ENCODE measurements around the gene PRM1. TPM values are rescaled to one million over a fixed set of nuclear protein-coding genes. Genes with fewer than 3 reads are reported as not detected.

The PRM1 gene
- total RNA-seq, 1 experiment from 2014 or later = not detected

DNA sequence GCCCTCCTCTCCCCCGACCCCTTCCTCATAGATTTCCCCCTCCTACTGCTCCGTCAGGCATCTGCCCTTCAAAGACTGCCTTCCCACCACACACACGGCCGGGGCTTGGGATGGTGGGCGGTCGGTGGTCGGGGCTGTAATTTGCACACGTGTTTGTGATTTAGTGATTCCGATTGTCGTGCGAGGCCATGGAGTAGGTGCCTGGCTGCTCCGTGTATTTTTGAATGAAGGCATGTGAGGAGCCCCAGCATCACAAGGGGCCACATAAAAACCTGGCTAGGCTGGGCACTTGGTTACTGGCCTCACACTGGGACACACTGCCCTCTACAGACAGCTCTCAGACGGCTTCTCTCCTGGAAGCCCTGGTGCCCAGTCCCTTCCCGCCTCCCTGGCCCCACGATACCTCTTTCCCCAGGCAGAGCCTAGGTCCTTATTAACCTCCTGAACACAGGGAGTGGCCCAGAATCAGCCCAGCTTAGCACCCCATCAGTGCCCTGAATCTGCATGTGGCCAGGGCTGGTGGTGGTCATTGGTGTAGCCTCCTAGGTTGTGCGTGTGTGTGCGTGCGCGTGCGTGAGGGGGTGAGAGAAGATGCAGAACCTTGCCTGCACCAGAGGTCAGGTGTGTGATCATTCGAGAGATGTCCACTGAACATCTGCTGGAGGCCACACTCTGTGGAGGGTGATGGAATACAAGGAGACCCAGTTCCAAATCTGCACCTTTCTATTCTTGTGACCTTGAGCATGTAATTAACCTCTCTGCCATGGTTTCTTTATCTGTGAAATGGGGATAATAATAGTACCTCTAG is 23.8 kb downstream of the PRM1 start:
- CTCF ChIA-PET = interaction anchor here (0.6 to 3.7 kb wide), 4 partner anchors 55 to 274 kb away, joined by 3 to 25 read pairs (median 4); no protein-coding TSS in a partner anchor
- TF ChIP-seq EZH2 (IDR thresholded peaks at IDR 0.05; ENCODE audit: low read depth) = no peak
- TF ChIP-seq, protein P1, sequence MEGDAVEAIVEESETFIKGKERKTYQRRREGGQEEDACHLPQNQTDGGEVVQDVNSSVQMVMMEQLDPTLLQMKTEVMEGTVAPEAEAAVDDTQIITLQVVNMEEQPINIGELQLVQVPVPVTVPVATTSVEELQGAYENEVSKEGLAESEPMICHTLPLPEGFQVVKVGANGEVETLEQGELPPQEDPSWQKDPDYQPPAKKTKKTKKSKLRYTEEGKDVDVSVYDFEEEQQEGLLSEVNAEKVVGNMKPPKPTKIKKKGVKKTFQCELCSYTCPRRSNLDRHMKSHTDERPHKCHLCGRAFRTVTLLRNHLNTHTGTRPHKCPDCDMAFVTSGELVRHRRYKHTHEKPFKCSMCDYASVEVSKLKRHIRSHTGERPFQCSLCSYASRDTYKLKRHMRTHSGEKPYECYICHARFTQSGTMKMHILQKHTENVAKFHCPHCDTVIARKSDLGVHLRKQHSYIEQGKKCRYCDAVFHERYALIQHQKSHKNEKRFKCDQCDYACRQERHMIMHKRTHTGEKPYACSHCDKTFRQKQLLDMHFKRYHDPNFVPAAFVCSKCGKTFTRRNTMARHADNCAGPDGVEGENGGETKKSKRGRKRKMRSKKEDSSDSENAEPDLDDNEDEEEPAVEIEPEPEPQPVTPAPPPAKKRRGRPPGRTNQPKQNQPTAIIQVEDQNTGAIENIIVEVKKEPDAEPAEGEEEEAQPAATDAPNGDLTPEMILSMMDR (conservative IDR thresholded peaks at IDR 0.05) = peak; percentile 72
- intact Hi-C loops (cut with micrococcal nuclease; ENCODE audit: unreplicated experiment) = loop anchor here (5.0 to 10.0 kb wide), 3 partner anchors 40 to 203 kb away; no protein-coding TSS in a partner anchor
- peak; percentile 64 to 75 for DNase-seq
- no peaks in the 10 kb centered on the region for H3K9me2 ChIP-seq (ENCODE audit: insufficient read depth)
- peaks cover 23% of the 10 kb centered on the region for H3K4me1 ChIP-seq (replicated peaks; ENCODE audit: insufficient read depth)
- H3F3A ChIP-seq (ENCODE audit: insufficient read depth, low read depth) = peaks cover 7% of the 10 kb centered on the region; the same call in 1 of the 2 replicates
- peak overlapping the region; percentile 99 for H3K4me2 ChIP-seq
- no TSS peak for BruUV-seq (replicated peaks)
- H3K36me3 ChIP-seq (ENCODE audit: low read depth) = no peaks in the 10 kb centered on the region
- H3K9me3 ChIP-seq (ENCODE audit: insufficient read depth, low read depth) = no peaks in the 10 kb centered on the region
- H3K79me2 ChIP-seq (ENCODE audit: low read depth) = no peaks in the 10 kb centered on the region
- POLR2A ChIA-PET (ENCODE audit: unreplicated experiment) = interaction anchor here (0.7 to 1.7 kb wide), 3 partner anchors 100 to 293 kb away, joined by 4 to 6 read pairs (median 5); no protein-coding TSS in a partner anchor
- H3K4me3 ChIP-seq = peak overlapping the region; percentile 96
- H3K27ac ChIP-seq = no peak overlapping the region
- no peaks in the 10 kb centered on the region for H4K20me1 ChIP-seq (ENCODE audit: insufficient read depth)
- H2AFZ ChIP-seq = peak overlapping the region; percentile 90
- H3K27me3 ChIP-seq (ENCODE audit: insufficient read depth, low read depth) = no peaks in the 10 kb centered on the region

DNA sequence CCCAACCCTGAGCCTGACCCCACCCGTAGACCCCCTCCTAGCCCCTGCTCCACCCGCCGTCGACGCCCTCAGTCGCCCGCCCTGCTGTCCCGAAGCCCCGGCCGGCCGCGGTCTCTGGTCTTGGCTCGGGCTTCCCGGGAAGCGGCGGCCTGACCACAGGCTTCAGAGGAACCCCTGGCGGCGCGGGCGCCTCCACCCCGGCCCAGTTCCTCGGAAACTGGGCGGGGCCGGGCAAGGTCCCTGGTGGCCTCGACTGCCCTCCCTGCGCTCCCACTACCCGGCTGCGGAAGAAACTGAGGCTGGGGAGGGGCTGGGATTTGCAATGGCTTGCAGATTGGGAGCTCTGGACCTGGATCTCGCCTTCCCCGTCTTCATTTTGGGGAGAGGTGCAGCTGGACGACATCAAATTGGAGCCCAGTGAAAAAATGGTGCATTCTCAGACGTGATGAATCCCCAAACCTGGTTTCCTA is 24.4 kb downstream of the PRM1 start:
- H3K9me2 ChIP-seq (ENCODE audit: insufficient read depth) = no peaks in the 10 kb centered on the region
- no peaks in the 10 kb centered on the region for H3K27me3 ChIP-seq (ENCODE audit: insufficient read depth, low read depth)
- ChIA-PET CTCF (interaction anchor here (0.6 to 3.7 kb wide), 10 partner anchors 30 to 297 kb away, joined by 3 to 25 read pairs (median 7); no protein-coding TSS in a partner anchor), POLR2A (ENCODE audit: unreplicated experiment) (interaction anchor here (0.5 to 1.7 kb wide), 16 partner anchors 12 to 1854 kb away, joined by 3 to 13 read pairs (median 7); partner anchors contain the start of gene LITAF)
- H3K9me3 ChIP-seq (ENCODE audit: insufficient read depth, low read depth) = no peaks in the 10 kb centered on the region
- peak overlapping the region; percentile 90 for H2AFZ ChIP-seq
- peak overlapping the region; percentile 69 for H3K27ac ChIP-seq
- H3K79me2 ChIP-seq (ENCODE audit: low read depth) = no peaks in the 10 kb centered on the region
- H3K4me2 ChIP-seq = peak overlapping the region; percentile 99
- H3K4me3 ChIP-seq = peak overlapping the region; percentile 96
- no peaks in the 10 kb centered on the region for H4K20me1 ChIP-seq (ENCODE audit: insufficient read depth)
- TF ChIP-seq EZH2 (IDR thresholded peaks at IDR 0.05; ENCODE audit: low read depth) = no peak
- TF ChIP-seq, protein P1 (conservative IDR thresholded peaks at IDR 0.05) = no peak
- DNase-seq = peak in 1 of 2 experiments; percentile 63
- intact Hi-C loops (cut with micrococcal nuclease; ENCODE audit: unreplicated experiment) = loop anchor here (1.0 to 10.0 kb wide), 8 partner anchors 41 to 272 kb away; no protein-coding TSS in a partner anchor
- BruUV-seq (replicated peaks) = TSS peak; percentile 62
- peaks cover 7% of the 10 kb centered on the region; the same call in 1 of the 2 replicates for H3F3A ChIP-seq (ENCODE audit: insufficient read depth, low read depth)
- no peaks in the 10 kb centered on the region for H3K36me3 ChIP-seq (ENCODE audit: low read depth)
- peaks cover 23% of the 10 kb centered on the region for H3K4me1 ChIP-seq (replicated peaks; ENCODE audit: insufficient read depth)

Measured in PC-9 (cell line).